Vagina (tissue), 2 donors: ENCODE results near the gene FOXN3.

ENCODE experiments used
- CTCF ChIP-seq, 3 experiments: fragments of 450-650 bp in 2 of 3; fragments of 200-600 bp in 1 of 3; sonication (generic) in 1 of 3; IDR thresholded peaks; one replicate each; pipeline ENCODE4 v1.5.1; 2017 to 2019; ENCODE audit warnings: antibody characterized with exemption in 3 of 3, mild to moderate bottlenecking in 2 of 3, moderate library complexity in 2 of 3
- POLR2A ChIP-seq, 2 donors: fragments of 450-650 bp; IDR thresholded peaks; one replicate each; pipeline ENCODE4 v1.6.1; 2017; ENCODE audit warnings: antibody characterized with exemption in 2 of 2, mild to moderate bottlenecking in 2 of 2, moderate library complexity in 2 of 2
- POLR2AphosphoS5 ChIP-seq, 2 donors: sonication (generic); formaldehyde crosslinking; IDR thresholded peaks; one replicate each; pipeline ENCODE4 v1.9.0; 2017; ENCODE audit warnings: antibody characterized with exemption in 2 of 2, mild to moderate bottlenecking in 2 of 2, low read depth in 1 of 2; ENCODE audit not compliant: insufficient read depth in 1 of 2

- no peak for TF ChIP-seq CTCF (IDR thresholded peaks at IDR 0.05)
- TF ChIP-seq POLR2AphosphoS5 (IDR thresholded peaks at IDR 0.05; ENCODE audit: insufficient read depth in 1 of 2, low read depth in 1 of 2), result no peak
- no peak for TF ChIP-seq POLR2A (IDR thresholded peaks at IDR 0.05)
Observed at GRCh38 chr14:89139404-89140247, 277.4 kb downstream of the FOXN3 start.
